Measurements from ENCODE around the gene RAET1E. TPM values are rescaled to one million over a fixed set of nuclear protein-coding genes. Genes with fewer than 3 reads are reported as not detected.

The RAET1E gene
- total and polyA plus RNA-seq, 2 donors (not counting 3 experiments of a cell fraction or from before 2014, with no cell fraction given): 0.04 TPM; not detected in 1

DNA sequence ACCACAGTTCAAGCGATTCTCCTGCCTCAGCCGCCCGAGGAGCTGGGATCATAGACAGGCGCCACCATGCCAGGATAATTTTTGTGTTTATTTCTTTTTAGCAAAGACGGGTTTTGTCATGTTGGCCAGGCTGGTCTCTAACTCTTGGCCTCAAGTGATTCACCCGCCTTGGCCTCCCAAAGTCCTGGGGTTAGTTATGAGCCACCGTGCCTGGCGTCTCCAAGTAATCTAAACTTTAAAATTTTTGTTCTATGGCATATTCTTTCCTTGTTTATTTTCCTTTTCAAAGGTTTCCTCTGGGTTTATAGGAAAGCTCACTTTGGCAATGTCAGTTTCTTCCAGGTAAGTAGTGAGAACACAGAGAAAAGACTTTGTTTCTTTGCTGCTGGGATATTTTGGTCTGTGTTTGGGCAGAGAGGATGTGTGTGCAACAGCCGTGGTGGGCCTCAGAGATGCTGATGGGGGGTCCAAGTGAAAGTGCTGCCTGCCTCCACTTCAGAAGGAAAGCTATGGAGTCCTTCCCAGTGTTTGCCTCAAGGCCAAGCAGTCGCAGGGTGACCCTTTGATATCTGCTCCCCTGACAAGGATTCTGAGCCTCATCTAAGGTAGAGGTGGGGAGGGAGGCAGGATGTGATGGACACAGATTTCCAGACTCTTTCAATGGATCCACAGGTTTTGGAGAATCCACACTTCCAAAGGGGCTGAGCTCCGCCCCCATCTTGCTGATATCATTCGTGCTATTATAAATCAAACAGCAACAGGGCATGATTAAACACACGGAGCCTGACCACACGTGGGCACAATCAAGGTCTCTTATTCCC is 36.1 kb downstream of the RAET1E start:
- Histone ChIP-seq H4K20me1 (replicated peaks; ENCODE audit: control insufficient read depth, extremely low read depth, insufficient read depth, low read length) (no peaks in the 10 kb centered on the region), H3K9me3 (replicated peaks; ENCODE audit: control insufficient read depth, insufficient read depth, low read length) (no peaks in the 10 kb centered on the region), H3K27me3 (ENCODE audit: control insufficient read depth in 2 of 2, insufficient read depth in 2 of 2, low read length in 2 of 2) (no peaks in the 10 kb centered on the region), H3K79me2 (ENCODE audit: control insufficient read depth, insufficient read depth, low read length) (peaks cover 34% of the 10 kb centered on the region), H3K4me2 (ENCODE audit: insufficient read depth, low read length) (peak overlapping the region; percentile 93), H2AFZ (ENCODE audit: low read depth, low read length) (peak overlapping the region; percentile 26), H3K36me3 (ENCODE audit: control insufficient read depth in 2 of 2, extremely low read depth in 1 of 2, insufficient read depth in 2 of 2, low read length in 2 of 2) (no peaks in the 10 kb centered on the region), H3K27ac (ENCODE audit: insufficient read depth, low read depth, low read length) (peak overlapping the region; percentile 16), H3K4me3 (replicated peaks in 1 of 3; ENCODE audit: insufficient read depth in 1 of 3, low read depth in 1 of 3, low read length in 3 of 3) (no peak overlapping the region), H3K9me1 (replicated peaks; ENCODE audit: control insufficient read depth, extremely low read depth, insufficient read depth, low read length) (no peaks in the 10 kb centered on the region), H3K9ac (replicated peaks; ENCODE audit: extremely low read depth, insufficient read depth, low read length) (no peak overlapping the region), H3K4me1 (ENCODE audit: control insufficient read depth, extremely low read depth, insufficient read depth, low read length) (peaks cover 49% of the 10 kb centered on the region)
- dilution Hi-C loops (cut with MboI; ENCODE audit: extremely low pct_ligation_motif_present, low sequenced_read_pairs) (no loop called here), intact Hi-C loops (cut with micrococcal nuclease) (loop anchor here (2.0 kb wide), 1 partner anchor 143 kb away; the partner anchor contains the start of gene LATS1)
- BruUV-seq (replicated peaks): no TSS peak
- TF ChIP-seq POLR2A (IDR thresholded peaks at IDR 0.05; ENCODE audit: low read depth, low read length): no peak
- no peak for TF ChIP-seq FOS (IDR thresholded peaks at IDR 0.05; ENCODE audit: borderline replicate concordance, insufficient read depth, low read length)
- TF ChIP-seq GATA2 (IDR thresholded peaks at IDR 0.05; ENCODE audit: insufficient read depth, insufficient read length, low read depth, low read length): no peak
- DNase-seq (ENCODE audit: low read depth, low spot score): peak; percentile 25
- ChIA-PET CTCF (interaction anchor here (1.4 to 3.2 kb wide), 2 partner anchors 21 to 23 kb away, joined by 4 to 10 read pairs; no protein-coding TSS in a partner anchor), POLR2A (interaction anchor here (0.7 kb wide), 1 partner anchor 36 kb away, joined by 3 read pairs; the partner anchor contains the start of gene RAET1E)
- peak; percentile 66 for FAIRE-seq

GRCh38 chr6:149860834-149861602 is 36.9 kb downstream of the RAET1E start:
- peak overlapping the region; percentile 93 for H3K4me2 ChIP-seq (ENCODE audit: insufficient read depth, low read length)
- BruUV-seq (replicated peaks): no TSS peak
- H3K36me3 ChIP-seq (ENCODE audit: control insufficient read depth in 2 of 2, extremely low read depth in 1 of 2, insufficient read depth in 2 of 2, low read length in 2 of 2): no peaks in the 10 kb centered on the region
- peak overlapping the region; percentile 26 for H2AFZ ChIP-seq (ENCODE audit: low read depth, low read length)
- FAIRE-seq: no peak
- no peak overlapping the region for H3K4me3 ChIP-seq (replicated peaks in 1 of 3; ENCODE audit: insufficient read depth in 1 of 3, low read depth in 1 of 3, low read length in 3 of 3)
- H3K4me1 ChIP-seq (ENCODE audit: control insufficient read depth, extremely low read depth, insufficient read depth, low read length): peaks cover 56% of the 10 kb centered on the region
- dilution Hi-C loops (cut with MboI; ENCODE audit: extremely low pct_ligation_motif_present, low sequenced_read_pairs) (no loop called here), intact Hi-C loops (cut with micrococcal nuclease) (no loop called here)
- H3K27me3 ChIP-seq (ENCODE audit: control insufficient read depth in 2 of 2, insufficient read depth in 2 of 2, low read length in 2 of 2): no peaks in the 10 kb centered on the region
- peak; percentile 62 for DNase-seq (ENCODE audit: low read depth, low spot score)
- H3K9ac ChIP-seq (replicated peaks; ENCODE audit: extremely low read depth, insufficient read depth, low read length): no peak overlapping the region
- peak overlapping the region; percentile 16 for H3K27ac ChIP-seq (ENCODE audit: insufficient read depth, low read depth, low read length)
- ChIA-PET POLR2A (no interaction called here), CTCF (interaction anchor here (1.4 to 3.2 kb wide), 2 partner anchors 20 to 22 kb away, joined by 4 to 10 read pairs; no protein-coding TSS in a partner anchor)
- H3K79me2 ChIP-seq (ENCODE audit: control insufficient read depth, insufficient read depth, low read length): peaks cover 38% of the 10 kb centered on the region
- H3K9me1 ChIP-seq (replicated peaks; ENCODE audit: control insufficient read depth, extremely low read depth, insufficient read depth, low read length): no peaks in the 10 kb centered on the region
- H4K20me1 ChIP-seq (replicated peaks; ENCODE audit: control insufficient read depth, extremely low read depth, insufficient read depth, low read length): no peaks in the 10 kb centered on the region
- no peak for TF ChIP-seq EZH2 (IDR thresholded peaks at IDR 0.05; ENCODE audit: borderline replicate concordance, low read depth, low read length, severe bottlenecking)
- TF ChIP-seq, protein P1, sequence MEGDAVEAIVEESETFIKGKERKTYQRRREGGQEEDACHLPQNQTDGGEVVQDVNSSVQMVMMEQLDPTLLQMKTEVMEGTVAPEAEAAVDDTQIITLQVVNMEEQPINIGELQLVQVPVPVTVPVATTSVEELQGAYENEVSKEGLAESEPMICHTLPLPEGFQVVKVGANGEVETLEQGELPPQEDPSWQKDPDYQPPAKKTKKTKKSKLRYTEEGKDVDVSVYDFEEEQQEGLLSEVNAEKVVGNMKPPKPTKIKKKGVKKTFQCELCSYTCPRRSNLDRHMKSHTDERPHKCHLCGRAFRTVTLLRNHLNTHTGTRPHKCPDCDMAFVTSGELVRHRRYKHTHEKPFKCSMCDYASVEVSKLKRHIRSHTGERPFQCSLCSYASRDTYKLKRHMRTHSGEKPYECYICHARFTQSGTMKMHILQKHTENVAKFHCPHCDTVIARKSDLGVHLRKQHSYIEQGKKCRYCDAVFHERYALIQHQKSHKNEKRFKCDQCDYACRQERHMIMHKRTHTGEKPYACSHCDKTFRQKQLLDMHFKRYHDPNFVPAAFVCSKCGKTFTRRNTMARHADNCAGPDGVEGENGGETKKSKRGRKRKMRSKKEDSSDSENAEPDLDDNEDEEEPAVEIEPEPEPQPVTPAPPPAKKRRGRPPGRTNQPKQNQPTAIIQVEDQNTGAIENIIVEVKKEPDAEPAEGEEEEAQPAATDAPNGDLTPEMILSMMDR (IDR thresholded peaks at IDR 0.05; ENCODE audit: extremely low read depth in 1 of 2, insufficient read depth in 1 of 2, low read depth in 1 of 2, low read length in 2 of 2): peak in 1 of 2 donors; percentile 19
- H3K9me3 ChIP-seq (replicated peaks; ENCODE audit: control insufficient read depth, insufficient read depth, low read length): no peaks in the 10 kb centered on the region
